Measurements from ENCODE around the gene MEF2C. TPM values are rescaled to one million over a fixed set of nuclear protein-coding genes. Genes with fewer than 3 reads are reported as not detected.

The MEF2C gene
- total RNA-seq, 1 experiment from 2014 or later: 1.7 TPM

GRCh38 chr5:88839238-88839637, 43.7 kb downstream of the MEF2C start:
- Mint-ChIP-seq H3K27me3 (ENCODE audit: low read depth) (no peaks in the 10 kb centered on the region), H3K36me3 (no peaks in the 10 kb centered on the region), H3K9me3 (no peaks in the 10 kb centered on the region), H3K27ac (no peak overlapping the region; the same call in 1 of the 2 replicates), H3K4me1 (peaks cover 10% of the 10 kb centered on the region), H3K4me3 (no peak overlapping the region)
- TF ChIP-seq SMAD3 (CRISPR knock-in tag; IDR thresholded peaks at IDR 0.05; ENCODE audit: borderline replicate concordance) (no peak), NR3C1 (CRISPR knock-in tag; conservative IDR thresholded peaks at IDR 0.05; ENCODE audit: low read depth) (no peak), TP53 (CRISPR knock-in tag; IDR thresholded peaks at IDR 0.05) (no peak), E2F5 (CRISPR knock-in tag; IDR thresholded peaks at IDR 0.05) (no peak), FOXP4 (CRISPR knock-in tag; IDR thresholded peaks at IDR 0.05) (no peak), SP1 (CRISPR knock-in tag; conservative IDR thresholded peaks at IDR 0.05) (no peak), ZBTB43 (CRISPR knock-in tag; IDR thresholded peaks at IDR 0.05) (no peak), JUN (CRISPR knock-in tag; IDR thresholded peaks at IDR 0.05) (no peak), MXD4 (CRISPR knock-in tag; IDR thresholded peaks at IDR 0.05; ENCODE audit: borderline replicate concordance) (no peak), ZNF532 (CRISPR knock-in tag; IDR thresholded peaks at IDR 0.05; ENCODE audit: borderline replicate concordance) (no peak)
- TF ChIP-seq, protein P1, sequence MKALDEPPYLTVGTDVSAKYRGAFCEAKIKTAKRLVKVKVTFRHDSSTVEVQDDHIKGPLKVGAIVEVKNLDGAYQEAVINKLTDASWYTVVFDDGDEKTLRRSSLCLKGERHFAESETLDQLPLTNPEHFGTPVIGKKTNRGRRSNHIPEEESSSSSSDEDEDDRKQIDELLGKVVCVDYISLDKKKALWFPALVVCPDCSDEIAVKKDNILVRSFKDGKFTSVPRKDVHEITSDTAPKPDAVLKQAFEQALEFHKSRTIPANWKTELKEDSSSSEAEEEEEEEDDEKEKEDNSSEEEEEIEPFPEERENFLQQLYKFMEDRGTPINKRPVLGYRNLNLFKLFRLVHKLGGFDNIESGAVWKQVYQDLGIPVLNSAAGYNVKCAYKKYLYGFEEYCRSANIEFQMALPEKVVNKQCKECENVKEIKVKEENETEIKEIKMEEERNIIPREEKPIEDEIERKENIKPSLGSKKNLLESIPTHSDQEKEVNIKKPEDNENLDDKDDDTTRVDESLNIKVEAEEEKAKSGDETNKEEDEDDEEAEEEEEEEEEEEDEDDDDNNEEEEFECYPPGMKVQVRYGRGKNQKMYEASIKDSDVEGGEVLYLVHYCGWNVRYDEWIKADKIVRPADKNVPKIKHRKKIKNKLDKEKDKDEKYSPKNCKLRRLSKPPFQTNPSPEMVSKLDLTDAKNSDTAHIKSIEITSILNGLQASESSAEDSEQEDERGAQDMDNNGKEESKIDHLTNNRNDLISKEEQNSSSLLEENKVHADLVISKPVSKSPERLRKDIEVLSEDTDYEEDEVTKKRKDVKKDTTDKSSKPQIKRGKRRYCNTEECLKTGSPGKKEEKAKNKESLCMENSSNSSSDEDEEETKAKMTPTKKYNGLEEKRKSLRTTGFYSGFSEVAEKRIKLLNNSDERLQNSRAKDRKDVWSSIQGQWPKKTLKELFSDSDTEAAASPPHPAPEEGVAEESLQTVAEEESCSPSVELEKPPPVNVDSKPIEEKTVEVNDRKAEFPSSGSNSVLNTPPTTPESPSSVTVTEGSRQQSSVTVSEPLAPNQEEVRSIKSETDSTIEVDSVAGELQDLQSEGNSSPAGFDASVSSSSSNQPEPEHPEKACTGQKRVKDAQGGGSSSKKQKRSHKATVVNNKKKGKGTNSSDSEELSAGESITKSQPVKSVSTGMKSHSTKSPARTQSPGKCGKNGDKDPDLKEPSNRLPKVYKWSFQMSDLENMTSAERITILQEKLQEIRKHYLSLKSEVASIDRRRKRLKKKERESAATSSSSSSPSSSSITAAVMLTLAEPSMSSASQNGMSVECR (CRISPR knock-in tag; IDR thresholded peaks at IDR 0.05; ENCODE audit: borderline replicate concordance): no peak
- TF ChIP-seq, protein P2, sequence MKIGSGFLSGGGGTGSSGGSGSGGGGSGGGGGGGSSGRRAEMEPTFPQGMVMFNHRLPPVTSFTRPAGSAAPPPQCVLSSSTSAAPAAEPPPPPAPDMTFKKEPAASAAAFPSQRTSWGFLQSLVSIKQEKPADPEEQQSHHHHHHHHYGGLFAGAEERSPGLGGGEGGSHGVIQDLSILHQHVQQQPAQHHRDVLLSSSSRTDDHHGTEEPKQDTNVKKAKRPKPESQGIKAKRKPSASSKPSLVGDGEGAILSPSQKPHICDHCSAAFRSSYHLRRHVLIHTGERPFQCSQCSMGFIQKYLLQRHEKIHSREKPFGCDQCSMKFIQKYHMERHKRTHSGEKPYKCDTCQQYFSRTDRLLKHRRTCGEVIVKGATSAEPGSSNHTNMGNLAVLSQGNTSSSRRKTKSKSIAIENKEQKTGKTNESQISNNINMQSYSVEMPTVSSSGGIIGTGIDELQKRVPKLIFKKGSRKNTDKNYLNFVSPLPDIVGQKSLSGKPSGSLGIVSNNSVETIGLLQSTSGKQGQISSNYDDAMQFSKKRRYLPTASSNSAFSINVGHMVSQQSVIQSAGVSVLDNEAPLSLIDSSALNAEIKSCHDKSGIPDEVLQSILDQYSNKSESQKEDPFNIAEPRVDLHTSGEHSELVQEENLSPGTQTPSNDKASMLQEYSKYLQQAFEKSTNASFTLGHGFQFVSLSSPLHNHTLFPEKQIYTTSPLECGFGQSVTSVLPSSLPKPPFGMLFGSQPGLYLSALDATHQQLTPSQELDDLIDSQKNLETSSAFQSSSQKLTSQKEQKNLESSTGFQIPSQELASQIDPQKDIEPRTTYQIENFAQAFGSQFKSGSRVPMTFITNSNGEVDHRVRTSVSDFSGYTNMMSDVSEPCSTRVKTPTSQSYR (CRISPR knock-in tag; IDR thresholded peaks at IDR 0.05): no peak
- TF ChIP-seq, protein P3, sequence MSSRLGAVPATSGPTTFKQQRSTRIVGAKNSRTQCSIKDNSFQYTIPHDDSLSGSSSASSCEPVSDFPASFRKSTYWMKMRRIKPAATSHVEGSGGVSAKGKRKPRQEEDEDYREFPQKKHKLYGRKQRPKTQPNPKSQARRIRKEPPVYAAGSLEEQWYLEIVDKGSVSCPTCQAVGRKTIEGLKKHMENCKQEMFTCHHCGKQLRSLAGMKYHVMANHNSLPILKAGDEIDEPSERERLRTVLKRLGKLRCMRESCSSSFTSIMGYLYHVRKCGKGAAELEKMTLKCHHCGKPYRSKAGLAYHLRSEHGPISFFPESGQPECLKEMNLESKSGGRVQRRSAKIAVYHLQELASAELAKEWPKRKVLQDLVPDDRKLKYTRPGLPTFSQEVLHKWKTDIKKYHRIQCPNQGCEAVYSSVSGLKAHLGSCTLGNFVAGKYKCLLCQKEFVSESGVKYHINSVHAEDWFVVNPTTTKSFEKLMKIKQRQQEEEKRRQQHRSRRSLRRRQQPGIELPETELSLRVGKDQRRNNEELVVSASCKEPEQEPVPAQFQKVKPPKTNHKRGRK (CRISPR knock-in tag; IDR thresholded peaks at IDR 0.05; ENCODE audit: borderline replicate concordance): no peak
- TF ChIP-seq, protein P4, sequence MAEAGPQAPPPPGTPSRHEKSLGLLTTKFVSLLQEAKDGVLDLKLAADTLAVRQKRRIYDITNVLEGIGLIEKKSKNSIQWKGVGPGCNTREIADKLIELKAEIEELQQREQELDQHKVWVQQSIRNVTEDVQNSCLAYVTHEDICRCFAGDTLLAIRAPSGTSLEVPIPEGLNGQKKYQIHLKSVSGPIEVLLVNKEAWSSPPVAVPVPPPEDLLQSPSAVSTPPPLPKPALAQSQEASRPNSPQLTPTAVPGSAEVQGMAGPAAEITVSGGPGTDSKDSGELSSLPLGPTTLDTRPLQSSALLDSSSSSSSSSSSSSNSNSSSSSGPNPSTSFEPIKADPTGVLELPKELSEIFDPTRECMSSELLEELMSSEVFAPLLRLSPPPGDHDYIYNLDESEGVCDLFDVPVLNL (CRISPR knock-in tag; IDR thresholded peaks at IDR 0.05; ENCODE audit: borderline replicate concordance, low read depth): no peak
- POLR2A ChIA-PET: no interaction called here
- CTCF ChIA-PET: no interaction called here
- DNase-seq (ENCODE audit: low spot score) (no peak), ATAC-seq (no peak)
